Cerebellar nuclear complex (tissue), 1 donor: ENCODE data around the gene PCSK9.

ENCODE experiments used
- DNase-seq, 2 experiments: peaks; one replicate each; lab custom pipeline; 2025; lab: John Stamatoyannopoulos, UW

PCSK9 gene

GRCh38 chr1:55059302-55060132, 20.2 kb downstream of the PCSK9 start:
- DNase-seq: no peak

GRCh38 chr1:55060133-55060999, 21.0 kb downstream of the PCSK9 start:
- DNase-seq: no peak

- DNase-seq: no peak
Measured at GRCh38 chr1:55061000-55061705, 21.8 kb downstream of the PCSK9 start.

- no peak for DNase-seq
Measured at GRCh38 chr1:55061706-55062321, 22.5 kb downstream of the PCSK9 start.

- DNase-seq: no peak
Measured at GRCh38 chr1:55062801-55063576, 23.6 kb downstream of the PCSK9 start.

GRCh38 chr1:55063577-55063942, 24.2 kb downstream of the PCSK9 start:
- DNase-seq: no peak

- peak; percentile 40 to 59 for DNase-seq
Measured at GRCh38 chr1:55064071-55064581, 24.8 kb downstream of the PCSK9 start.

GRCh38 chr1:55064861-55065263, 25.5 kb downstream of the PCSK9 start:
- no peak for DNase-seq

GRCh38 chr1:55065648-55066047, 26.3 kb downstream of the PCSK9 start:
- peak in 1 of 2 experiments; percentile 33 for DNase-seq

- peak; percentile 72 to 96 for DNase-seq
Measured at GRCh38 chr1:55067022-55067778, 27.9 kb downstream of the PCSK9 start.

- DNase-seq: no peak
Measured at GRCh38 chr1:55067914-55068313, 28.6 kb downstream of the PCSK9 start.

GRCh38 chr1:55068638-55069037, 29.3 kb downstream of the PCSK9 start:
- DNase-seq: no peak

- no peak for DNase-seq
Measured at GRCh38 chr1:55069280-55069679, 29.9 kb downstream of the PCSK9 start.

- peak; percentile 26 to 58 for DNase-seq
Measured at GRCh38 chr1:55070293-55071164, 31.2 kb downstream of the PCSK9 start.

- DNase-seq: peak in 1 of 2 experiments; percentile 51
Measured at GRCh38 chr1:55071477-55071876, 32.1 kb downstream of the PCSK9 start.

- no peak for DNase-seq
Measured at GRCh38 chr1:55073187-55073916, 34.0 kb downstream of the PCSK9 start.

- DNase-seq: no peak
Measured at GRCh38 chr1:55074455-55074854, 35.1 kb downstream of the PCSK9 start.

- DNase-seq: no peak
Measured at GRCh38 chr1:55076356-55076755, 37.0 kb downstream of the PCSK9 start.
